Measurements from ENCODE around the gene SLC37A3.
"Not testable (repeated sequence)": the region's sequence is repeated elsewhere in the genome, so short reads cannot be mapped to it uniquely, and the experiment has no call there.

The SLC37A3 gene, protein sequence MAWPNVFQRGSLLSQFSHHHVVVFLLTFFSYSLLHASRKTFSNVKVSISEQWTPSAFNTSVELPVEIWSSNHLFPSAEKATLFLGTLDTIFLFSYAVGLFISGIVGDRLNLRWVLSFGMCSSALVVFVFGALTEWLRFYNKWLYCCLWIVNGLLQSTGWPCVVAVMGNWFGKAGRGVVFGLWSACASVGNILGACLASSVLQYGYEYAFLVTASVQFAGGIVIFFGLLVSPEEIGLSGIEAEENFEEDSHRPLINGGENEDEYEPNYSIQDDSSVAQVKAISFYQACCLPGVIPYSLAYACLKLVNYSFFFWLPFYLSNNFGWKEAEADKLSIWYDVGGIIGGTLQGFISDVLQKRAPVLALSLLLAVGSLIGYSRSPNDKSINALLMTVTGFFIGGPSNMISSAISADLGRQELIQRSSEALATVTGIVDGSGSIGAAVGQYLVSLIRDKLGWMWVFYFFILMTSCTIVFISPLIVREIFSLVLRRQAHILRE

DNA sequence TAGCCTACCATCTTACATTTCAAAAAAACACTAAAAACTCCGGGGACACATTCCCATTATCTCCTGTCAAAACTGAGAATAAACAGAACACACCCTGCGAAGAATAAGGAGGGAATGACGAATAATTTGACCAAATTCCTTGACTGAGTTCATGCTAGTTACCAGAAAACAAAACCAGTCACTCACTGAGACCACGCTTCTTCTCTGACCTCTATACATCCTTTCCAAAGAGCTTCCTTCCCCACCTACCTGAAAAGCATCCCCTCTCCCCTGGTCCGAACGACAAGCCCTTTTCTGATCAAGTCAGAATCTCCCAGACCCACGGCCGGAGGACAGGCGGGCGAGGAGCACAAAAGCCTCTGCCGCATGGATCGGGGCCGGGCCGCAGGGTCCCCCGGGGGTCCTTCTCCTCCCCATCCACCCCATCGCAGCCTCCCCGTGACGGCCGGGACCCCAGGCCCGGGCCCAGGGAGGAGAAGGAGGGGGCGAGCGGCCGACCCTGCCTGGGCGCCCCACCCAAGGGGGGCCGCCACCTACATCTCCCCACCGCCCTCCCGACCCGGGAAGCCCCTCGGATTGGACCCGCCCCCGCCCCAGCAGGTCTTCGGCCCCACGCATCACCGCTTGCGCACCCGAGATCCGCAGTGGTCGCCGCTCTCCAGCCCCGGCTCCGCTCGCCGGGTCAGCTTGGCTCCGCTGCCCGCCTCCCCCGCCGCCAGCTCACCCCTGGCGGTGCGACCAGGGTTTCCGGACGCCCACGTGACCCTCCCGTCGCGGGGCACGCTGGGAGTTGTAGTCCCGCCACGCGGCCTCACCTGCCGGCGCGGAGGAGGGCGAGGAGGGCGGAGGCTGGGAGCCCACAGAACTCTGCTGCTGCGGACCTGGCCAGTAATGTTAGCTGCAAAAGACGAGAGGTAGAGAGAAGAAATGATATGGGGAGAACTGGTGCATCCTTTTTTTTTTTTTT, at the start of gene SLC37A3:
Gene SLC37A3, minus strand, starts transcription at position 747 of the 967 bp plus-strand sequence. CDS start 16,004 bp downstream, outside the sequence.
- DNase-seq = no peak

DNA sequence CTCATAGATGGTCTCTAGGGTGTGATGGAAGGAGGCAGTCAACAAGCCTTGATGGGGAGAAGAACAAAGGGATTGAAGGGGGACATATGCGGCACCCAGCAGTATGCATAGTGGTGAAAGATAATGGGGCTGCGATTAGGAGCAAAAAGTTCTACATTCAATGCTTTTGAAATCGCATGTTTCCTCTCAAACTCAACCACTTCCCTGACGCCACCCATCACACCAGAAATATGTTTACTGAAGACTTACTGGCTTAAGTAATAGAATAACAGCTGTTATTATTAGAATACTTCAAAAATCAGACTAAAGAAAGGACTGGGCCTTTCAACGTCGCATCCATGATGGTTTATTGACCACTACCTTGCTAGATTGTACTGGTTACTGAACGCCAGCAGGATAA, 49.5 kb upstream of the SLC37A3 start:
- DNase-seq = no peak

DNA sequence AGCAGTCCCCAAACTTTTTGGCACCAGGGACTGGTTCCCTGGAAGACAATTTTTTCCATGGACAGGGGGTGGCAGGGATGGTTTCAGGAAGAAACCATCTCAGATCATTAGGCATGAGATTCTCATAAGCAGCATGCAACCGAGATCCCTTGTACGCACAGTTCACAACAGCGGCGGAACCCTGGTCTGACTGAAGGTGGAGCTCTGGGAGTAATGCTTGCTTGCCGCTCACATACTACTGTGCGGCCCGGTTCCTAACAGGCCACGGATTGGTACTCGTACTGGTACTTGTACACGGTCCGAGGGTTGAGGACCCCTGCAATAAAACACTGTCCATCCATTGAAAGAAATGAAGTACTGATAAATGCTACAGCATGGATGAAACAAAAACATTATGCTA, 48.1 kb upstream of the SLC37A3 start:
- no peak for DNase-seq

DNA sequence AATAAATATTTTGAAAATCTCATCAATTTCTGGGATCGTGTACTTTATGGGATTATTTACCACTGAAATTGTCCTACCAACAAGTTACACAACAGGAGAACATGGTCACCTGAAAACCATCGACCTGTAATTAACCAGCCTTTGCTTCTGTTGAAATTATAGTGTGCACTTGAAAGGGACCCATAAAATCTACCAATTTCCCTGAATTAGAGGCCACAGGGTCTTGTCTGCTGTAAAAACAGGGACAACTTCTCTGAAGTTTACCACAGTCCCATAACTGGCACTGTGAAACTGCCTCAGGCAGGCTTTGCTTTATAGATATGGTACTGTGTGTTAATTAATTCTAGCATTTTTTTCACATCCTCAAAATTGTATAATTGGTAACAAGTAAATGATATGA, 43.2 kb upstream of the SLC37A3 start:
- DNase-seq = no peak

DNA sequence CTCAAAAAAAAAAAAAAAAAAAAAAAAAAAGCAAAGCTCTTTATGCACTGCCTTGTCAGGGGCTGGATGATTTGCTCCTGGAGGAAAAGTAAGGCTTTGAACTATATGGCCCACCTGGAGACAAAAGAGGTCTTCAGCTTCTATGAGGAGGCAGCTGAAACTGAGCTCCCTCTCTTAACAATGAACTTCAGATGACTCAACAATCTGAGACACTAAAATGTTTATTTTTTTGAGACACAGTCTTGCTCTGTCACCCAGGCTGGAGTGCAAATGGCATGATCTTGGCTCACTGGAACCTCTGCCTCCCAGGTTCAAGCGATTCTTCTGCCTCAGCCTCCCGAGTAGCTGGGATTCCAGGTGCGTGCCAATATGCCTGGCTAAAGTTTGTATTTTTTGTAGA, 42.3 kb upstream of the SLC37A3 start:
- DNase-seq = no peak

DNA sequence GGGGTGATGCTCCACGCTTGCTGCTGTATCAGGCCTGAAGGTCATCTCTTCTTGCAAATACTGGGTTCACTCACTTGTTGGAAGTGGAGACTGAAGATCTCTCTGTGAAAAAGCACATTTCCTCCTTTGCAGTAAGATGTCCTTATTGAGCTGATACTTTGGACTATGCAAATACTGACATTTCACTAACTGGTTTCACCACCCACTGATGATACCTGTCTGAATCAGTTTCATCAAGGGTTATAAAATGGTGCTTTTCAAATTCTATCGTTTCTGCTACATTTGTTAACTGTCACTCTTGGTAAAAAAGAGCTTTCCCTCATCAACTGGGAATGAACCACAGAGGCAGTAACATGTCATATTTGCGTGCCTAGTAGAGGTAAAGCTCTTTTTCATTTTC, 41.0 kb upstream of the SLC37A3 start:
- no peak for DNase-seq

DNA sequence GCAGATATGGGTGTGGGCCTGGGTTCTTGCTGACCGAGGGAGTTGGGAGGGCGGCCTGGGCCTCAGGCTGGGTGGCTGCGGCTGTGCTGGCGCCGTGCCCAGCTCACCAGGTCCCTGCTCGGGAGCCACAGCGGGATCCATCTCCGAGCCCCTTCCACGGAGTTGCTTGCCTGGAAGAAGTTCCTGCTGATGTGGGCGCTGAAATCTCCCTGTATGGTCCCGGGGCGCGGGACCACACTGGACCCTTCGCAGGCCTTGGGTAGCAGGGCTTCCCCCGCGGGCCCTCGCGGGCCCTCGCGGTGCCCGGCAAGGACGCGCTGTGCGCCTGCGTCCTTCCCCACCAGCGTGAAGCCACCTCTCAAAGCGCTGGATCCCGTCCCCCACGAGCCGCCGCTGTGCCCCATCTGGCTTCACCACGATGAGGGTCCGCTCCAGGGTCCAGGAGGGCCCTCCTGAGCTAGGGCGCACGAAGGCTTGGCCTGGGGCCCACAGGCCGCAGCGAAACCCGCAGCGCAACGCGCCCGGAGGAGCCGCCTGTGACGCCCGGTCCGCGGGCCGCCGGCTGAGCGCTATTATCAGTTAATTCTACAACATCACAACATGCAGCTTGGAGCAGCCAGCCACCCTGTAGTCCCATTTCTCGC, 37.0 kb upstream of the SLC37A3 start:
- no peak for DNase-seq

DNA sequence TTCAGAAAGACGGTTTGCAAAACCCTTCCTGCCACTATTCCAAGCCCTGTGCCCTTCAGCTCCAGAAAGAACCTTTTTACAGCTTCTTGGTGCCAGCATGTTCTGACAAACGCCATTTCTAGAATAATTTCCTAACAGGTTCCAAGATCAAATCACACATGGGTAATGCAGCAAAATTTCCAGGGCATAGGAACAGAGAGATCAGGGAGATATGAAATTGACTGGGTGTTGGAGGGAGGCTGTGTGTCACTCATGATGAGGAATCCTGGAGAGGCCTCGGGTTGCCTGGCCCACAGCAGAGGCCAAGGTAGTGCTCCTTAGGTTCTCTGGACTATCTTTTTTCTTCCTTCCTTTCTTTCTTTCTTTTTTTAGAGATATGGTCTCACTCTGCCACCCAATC, 35.1 kb upstream of the SLC37A3 start:
- no peak for DNase-seq

DNA sequence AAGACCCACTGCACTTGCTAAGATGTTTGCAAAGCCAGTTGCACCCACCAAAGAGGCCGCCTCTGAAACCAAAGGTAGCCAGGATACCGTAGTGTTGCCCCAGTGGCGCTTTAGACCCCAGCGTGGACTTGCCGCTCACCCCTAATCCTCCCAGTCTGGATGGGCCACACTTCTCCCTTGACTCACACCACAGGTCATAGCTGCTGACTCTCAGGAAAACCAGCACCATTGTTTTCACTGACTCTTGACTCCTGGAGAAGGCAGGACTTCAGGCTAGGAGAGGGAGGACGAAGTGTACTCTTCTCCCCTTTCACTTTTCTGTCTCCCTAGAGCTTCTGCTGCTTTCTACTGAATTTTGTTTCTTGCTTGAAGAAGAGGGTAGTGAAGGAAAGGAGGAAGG, 27.8 kb upstream of the SLC37A3 start:
- DNase-seq = no peak

DNA sequence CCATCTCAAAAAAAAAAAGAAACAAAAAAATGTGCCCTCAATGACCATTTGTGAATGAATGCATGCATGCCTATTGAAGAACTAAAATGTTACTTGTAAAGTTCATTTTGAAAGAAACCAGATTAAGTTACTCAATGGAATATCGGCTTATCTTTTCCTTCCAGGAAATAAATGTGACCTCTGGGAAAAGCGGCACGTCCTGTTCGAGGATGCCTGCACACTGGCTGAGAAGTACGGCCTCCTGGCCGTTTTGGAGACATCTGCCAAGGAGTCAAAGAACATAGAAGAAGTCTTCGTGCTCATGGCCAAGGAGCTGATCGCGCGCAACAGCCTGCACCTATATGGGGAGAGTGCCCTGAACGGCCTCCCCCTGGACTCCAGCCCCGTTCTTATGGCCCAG, 27.4 kb upstream of the SLC37A3 start:
- DNase-seq = no peak

DNA sequence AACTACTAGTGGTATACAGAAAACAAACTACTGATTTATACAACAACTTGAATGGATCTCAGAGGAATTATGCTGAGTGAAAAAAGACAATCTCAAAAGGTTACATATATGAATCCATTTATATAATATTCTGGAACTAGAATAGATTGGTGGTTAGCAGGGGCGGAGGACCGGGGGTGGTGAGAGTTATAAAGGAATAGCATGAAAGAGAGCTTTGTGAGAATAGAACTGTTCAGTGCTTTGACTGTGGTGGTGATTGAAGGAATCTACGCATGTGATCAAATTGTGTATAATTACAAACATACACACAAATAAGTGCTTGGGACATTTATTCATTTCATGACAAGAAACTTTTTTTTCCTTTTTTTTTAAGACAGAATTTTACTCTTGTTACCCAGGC, 25.2 kb upstream of the SLC37A3 start:
- DNase-seq = no peak

DNA sequence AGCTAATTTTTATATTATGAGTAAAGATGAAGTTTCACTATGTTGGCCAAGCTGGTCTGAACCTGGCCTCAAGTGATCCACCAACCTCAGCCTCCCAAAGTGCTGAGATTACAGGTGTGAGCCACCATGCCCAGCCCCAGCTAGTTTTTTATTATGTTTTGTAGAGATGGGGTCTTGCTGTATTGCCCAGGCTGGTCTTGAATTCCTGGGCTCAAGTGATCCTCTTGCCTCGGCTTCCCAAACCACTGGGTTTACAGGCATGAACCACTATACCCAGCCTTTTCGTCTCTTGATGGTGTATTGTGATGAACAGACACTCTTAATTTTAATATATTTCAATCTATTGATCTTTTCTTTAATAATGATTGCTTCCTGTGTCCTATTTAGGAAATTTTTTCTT, 23.2 kb upstream of the SLC37A3 start:
- no peak for DNase-seq

DNA sequence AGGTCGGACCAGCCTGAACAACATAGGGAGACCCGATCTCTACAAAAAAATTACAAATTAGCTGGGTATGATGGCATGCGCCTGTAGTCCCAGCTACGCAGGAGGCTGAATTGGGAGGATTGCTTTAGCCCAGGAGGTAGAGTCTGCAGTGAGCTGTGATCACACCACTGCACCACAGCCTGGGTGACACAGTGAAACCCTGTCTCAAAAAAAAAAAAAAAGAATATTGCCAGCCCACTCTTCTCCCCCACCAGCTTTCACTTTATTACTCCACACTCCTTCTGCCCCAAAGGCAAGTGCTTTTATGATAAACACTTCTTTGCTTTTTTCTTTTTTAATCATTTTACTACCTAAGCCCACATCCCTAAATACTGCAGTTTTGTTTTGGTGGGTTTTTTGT, 20.3 kb upstream of the SLC37A3 start:
- DNase-seq = no peak

DNA sequence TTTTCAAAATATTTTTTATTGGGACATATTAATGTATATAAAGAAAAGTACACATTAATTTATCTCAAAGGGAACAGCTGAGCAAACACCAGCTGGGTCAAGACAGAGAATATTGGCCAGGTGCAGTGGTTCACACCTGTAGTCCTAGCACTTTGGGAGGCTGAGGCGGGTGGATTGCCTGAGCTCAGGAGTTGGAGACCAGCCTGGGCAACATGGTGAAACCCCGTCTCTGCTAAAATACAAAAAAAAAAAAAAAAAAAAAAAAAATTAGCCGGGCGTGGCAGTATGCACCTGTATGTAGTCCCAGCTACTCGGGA, 19.8 kb upstream of the SLC37A3 start:
- DNase-seq = not testable (repeated sequence)

DNA sequence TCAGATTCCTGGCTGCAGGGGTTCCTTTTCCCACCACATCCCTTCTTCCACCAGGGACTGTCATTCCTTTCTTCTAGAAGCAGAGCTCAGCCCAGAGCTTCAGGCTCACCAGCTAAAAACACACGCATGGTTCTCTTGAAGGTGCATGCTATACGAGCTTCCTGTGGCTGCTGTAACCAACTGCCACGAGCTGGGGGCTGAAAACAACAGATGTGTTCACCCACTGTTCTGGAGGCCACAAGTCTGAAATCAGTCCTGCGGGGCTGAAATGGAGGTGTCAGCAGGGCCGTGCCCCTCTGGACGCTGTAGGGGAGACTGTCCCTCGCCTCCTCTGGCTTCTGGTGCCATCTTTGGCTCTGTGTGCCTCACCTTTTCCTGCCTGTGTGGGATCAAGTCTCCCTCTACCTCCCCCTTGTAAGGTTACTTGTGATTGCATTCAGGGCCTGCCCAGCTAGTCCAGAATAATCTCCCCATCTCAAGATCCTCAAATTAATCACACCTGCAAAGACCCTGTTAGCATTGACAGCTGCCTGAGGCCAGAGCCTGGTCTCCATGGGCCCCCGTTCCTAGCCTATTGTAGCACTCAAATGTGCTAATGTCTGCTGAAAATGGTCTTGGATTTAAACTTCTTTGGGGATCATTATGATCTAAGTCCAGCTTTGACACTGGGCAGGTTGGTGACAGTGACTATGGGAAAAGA, 19.3 kb upstream of the SLC37A3 start:
- no peak for DNase-seq

DNA sequence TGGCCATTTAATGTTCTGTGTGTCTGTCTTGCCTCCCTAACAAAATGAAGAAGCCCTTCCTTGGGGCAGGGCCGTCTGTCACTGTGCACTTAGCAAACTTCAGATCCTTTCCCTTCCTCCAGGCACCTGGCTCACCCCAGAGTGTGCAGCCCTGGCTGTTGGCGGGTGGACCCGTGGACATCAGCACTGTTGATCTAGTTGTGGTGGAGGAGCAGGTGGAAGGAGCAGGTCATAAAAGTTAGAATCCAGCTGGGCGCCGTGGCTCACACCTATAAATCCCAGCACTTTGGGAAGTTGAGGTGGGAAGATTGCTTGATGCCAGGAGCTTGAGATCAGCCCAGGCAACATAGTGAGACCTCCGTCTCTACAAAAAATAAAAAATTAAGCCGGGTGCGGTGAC, 18.2 kb upstream of the SLC37A3 start:
- no peak for DNase-seq

DNA sequence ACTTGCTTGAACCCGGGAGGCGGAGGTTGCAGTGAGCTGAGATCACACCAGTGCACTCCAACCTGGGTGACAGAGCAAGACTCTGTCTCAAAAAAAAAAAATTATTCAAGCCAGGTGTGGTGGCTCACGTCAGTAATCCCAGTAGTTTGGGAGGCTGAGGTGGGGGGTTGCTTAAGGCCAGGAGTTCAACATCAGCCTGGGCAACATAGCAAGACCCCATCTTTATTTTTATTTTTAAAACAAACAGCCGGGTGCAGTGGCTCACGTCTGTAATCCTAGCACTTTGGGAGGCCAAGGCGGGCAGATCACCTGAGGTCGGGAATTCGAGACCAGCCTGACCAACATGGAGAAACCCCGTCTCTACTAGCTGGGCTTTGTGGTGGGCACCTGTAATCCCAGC, 17.5 kb upstream of the SLC37A3 start:
- not testable (repeated sequence) for DNase-seq

DNA sequence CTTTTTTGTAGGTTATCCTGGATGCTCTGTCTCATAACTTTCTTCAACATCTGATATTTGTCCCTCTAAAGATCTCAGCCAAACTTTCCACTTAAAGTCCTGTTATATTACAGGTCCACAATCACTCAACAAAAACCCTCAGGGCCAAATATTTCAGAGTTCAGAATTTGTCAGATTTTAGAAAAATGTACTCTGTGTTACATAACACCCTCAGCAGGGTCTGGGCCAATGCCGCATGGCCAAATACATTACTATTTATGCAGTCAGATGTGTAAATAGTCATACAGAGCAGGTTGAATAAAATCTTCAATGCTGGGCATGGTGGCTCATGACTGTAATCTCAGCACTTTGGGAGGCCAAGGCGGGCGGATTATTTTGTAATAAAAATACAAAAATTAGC, 17.0 kb upstream of the SLC37A3 start:
- no peak for DNase-seq

DNA sequence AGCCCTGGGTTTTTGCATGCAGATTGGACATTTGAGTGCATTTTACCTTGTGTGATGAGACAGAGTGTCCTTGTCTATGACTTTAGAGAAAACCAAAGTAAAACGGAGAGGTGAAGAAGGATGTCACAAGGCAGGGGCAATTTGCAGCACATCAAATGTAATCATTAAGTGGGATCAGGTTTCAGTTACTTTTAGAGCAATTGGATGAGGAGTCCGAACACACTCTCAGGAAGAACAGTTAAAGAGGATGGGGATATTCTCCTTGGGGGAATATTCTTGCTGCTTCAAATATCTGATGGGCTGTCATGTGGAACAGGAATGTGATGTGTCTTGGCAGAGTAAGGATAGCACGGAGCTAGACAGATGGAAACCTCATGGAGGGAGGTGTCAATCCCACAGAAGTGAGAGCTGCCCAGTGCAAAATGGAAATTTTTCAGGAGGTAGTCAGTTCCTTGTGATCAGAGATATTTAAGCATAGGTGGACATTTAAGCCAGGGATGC, 6.3 kb upstream of the SLC37A3 start:
- no peak for DNase-seq

DNA sequence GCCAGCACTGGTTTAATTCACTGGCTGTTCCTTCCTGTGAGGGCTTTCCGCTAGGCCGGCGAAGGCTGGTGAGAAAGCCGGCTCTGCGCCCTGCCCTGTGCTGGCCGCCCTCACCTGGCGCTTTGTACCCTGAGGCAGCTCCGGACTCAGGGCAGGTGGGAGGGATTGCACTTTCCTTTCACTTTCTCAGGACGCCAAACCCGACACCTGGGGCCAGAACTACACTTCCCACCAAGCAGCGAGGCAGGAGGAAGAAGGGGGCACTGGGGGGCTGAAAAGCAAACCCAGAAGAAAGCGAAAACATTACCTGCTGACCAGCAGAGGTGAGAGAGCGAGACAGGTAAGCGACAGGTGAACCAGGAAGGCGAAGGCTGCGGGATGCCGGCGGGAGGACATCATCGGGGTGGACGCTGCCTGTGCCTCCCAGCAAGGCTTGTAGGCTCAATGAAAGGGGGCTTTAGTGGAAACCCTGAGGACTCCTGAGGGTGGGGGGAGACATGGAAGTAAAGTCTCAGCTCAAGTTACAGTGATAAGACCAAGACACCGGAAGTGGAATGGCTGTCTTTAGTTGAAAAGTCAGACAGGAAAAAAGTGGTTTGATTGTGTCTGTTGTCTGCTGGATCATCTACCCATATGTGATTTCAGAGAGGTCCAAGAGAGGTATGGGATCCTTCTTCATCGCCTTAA, 5.7 kb upstream of the SLC37A3 start, which contains the start of gene RAB19:
Gene RAB19, plus strand, starts transcription at position 181 of the 687 bp plus-strand sequence. CDS start 3,589 bp downstream, outside the sequence.
- no peak for DNase-seq

DNA sequence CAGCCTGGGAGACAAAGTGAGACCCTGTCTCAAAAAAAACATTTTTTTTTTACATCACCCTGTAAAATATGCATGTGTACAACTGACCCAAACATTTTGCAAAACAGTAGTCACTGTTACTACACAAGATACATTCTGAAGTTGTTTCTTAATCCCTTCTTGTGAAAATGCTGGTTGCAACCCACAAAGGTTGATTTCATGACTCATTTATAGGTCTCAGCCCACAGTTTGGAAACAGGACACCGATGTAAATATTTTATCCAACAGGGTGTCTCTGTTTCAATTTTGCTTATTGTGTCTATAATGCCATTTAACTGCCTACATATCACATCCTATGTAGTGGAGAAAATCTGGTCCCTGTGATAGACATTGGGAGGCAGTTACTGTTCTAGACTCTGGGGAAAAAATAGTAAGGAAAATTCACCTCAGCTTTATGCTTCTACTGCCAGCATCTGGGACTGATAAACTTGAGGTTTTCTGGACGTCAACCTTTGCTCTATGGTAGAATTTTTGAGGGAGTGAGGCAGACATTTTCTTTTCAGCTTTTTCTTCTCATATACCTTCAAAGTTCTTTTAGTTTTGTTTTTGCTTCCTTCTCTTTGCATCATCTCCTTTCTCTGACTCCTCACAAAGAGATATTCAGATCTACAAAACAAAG, 4.0 kb upstream of the SLC37A3 start:
- DNase-seq = no peak

All from AML-193 (cell line).